HG03060 (cell line): Measurements from ENCODE around the gene NFYA.

Source experiments
- ATAC-seq: cut with Tn5 transposase; IDR thresholded peaks from one replicate; pipeline ENCODE4 v1.9.1; 2021; ENCODE audit warnings: low read depth, moderate number of reproducible peaks; ENCODE audit not compliant: unreplicated experiment

NFYA gene

DNA sequence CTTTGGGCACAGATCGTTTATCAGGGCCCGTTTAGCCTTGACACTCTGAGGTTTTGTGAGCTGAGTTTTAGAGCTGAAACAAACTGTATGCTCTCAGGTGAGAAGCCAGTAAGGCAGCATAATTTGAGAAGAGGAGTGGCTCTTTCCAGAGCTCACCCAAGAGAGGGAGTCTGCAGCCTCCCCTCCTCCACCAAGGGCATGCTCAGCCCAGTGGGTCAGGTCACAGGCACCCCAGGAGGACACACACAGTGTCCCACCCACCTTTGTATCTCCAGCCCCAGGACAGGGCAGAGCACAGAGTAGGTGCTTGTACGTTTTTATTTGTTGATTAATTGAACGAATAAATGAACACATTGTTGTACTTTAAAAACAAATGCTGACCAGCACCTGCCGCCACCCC lies 27.1 kb upstream of the NFYA start:
- no peak for ATAC-seq

DNA sequence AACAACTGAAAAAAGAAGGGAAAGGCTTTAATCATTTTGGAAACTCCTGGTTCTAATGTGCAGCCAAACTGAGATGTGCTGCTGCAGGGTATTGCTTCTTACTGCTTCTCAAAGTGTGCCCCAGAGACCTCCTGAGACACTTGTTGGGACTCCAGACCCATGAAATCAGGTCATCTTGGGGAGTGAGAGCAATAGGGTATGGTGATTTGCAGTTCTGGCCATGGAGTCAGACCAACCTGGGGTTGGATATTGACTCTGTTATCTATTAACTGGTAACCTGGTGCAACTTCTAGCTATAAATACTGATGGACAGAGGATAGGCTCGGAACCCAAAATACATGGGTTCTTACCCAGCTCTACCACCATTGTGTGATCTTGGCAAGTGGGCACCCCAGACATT lies 26.7 kb upstream of the NFYA start:
- no peak for ATAC-seq

DNA sequence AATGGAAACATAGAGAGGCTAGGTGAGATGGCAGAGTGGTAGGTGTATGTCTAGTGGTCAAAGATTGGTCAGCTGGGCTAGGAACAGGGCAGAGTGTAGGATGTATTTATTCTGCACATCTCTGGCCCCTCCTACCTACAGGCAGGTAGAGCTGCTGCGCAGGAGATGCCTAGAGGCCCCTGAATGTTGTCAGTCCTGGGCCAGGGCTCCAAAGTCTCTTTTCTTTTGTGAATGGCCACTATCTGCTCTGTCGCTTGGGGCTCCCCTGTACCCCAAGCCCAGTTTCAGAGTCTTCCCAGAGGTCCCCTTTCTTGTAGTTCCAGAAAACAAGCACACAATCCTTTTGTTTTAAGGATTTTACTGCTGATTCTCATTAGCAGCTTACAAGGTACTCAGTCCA lies 25.5 kb upstream of the NFYA start:
- ATAC-seq: no peak

DNA sequence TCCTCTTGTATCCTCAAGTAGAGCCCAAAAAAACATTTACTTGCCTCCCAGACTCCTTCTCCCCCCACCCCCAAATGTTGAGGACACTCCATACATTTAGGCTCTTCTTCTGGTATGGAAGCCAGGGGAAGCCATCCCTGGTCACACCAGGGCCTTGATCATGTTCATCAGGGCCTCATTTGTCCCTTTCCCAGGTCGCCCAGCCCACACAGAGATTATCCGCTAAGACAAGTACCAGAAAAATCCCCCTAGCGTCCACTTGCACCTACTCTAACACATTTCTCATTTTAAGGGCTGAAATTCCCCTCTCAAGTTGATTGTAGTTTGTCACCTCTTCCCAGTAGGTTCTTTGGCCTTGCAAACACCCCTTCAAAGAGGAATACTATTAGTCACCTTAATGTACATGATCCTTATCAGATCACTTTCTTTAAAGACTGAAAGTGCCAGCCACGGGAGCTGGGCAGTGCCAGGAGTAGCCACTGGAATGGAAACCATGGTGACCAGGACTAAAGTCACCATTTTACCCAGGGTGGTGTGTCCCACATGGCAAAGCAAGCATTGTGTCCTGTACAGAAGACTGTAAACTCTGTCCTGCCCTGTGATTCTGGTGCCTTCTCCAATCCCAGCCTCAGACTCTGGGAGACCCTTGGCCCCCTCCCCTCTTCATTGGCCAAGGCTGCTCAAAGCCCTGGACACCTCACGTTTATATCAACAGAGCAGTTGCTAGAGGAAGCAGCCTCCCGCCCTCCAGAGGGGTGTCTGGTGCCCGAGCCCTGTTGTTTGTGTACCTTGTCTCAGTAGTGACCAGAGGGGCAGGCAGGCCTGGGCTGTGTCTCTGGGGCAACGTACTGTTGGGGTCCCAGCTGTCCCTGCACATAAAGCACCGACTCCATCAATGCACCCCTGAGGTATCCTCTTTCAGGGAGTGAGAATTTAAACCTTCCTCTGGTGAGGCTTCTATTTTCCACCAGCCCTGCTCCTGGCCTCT lies 24.7 kb upstream of the NFYA start:
- ATAC-seq: no peak

DNA sequence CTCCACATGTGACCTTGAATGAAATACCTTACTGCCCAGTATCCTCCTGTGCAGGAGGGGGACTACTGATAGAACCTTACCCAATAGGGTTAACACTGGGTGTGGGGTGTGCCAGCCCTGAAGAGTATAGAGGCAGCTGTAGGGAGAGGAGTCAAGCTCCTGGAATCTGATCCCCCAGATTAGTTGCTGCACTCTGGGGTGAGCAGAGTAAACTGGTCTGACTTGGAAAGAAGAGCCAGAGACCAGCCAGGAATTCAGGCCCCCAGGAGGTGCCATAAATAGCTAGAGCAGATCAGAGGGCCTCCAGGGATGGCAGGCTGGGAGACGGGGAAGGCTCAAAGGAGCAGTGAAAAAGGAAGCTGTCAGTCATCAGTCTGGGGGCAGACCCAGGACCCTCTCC lies 23.3 kb upstream of the NFYA start:
- no peak for ATAC-seq

DNA sequence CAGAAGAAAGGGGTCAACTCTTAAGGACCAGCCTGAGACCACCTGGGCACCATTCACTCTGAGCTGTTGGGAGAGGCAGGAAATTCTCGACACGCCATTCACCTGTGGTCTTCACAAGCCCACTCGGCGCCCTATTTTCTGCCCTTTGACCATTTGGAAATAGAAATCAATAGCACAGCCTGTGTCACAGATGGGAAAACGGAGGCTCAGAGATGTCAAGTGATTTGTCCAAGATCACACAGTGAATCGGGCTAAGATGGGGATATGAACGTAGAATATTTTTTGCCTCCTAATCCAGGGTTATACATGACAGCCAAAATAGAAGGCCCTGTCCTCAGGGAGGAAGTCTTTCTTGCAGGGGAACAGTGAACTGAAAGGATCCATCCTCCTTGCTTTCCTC lies 22.8 kb upstream of the NFYA start:
- ATAC-seq: no peak

DNA sequence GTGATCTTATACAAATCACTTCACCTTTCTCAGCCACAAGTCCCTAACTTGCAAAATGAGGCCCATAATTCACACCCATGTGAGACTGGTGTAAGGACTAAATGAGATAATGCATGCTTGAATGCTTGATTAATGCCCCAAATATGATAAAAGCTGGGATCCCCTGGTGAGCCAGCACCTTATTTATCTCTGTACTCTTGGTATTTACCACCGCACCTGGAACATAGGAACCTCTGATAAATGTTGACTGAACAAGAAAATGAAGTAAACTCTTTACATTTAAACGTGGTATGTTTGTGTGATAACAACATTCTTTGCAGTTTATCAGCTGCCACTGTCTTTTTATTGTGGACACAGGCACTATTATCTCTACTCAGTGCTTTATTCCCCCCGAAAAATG lies 22.2 kb upstream of the NFYA start:
- ATAC-seq: no peak

DNA sequence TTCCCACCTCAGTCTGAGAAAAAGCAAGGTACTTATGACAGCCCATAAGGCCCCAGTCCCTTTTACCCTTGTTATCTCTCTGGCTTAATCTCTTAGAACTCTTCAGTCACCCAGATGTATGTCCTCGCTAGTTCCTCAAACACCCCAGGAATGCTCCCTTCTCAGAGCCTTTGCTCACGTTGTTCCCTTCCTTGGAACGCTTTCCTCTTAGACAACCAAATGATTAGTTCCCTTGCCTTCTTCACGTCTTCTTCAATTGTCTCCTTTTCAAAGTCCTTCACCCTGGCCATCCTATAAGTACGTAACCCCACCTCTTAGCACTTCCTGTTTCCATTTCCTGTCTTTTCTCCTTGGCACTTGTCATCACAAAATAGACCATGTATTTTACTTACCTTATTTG lies 20.9 kb upstream of the NFYA start:
- ATAC-seq: no peak

DNA sequence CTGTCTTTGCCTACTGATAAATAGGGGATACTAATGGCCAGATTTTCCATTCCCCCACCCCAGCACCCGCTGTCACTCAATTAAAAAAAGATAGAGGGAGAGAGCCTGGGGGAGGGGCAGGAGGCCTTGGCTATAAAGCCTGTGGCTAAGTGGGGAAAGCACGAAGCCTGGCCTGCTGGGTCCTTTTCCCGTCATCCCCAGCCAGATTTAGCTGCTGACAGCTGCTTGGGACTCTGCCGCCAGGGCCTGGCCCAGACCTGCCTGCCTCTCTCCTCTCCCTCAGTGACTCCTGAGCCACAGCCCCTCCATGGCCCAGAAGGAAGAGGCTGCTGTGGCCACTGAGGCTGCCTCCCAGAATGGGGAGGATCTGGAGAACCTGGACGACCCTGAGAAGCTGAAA lies 19.7 kb upstream of the NFYA start, which contains the start of gene APOBEC2:
TSS of gene APOBEC2 (plus strand) at position 162 of the 400 bp plus-strand sequence. CDS start at position 308, 146 bp downstream.
- no peak for ATAC-seq

DNA sequence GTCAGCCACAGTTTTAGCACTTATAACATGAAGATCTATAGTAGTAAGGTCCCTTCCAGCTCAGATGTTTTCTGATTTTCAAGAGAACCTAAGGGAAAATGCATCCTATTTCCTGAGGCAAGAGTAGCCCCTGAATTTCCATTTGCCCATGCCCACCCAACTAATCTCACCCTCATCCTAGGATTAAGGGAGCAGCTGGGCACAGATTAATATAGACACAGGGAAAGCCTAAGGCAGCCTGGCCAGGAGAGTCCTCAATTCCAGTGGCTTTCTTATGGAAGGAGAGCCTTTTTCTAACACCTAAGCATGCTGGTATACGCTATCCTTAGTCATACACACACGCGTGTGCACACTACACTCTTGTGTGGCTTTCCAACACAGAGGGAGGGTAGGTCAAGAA lies 18.3 kb upstream of the NFYA start:
- no peak for ATAC-seq

DNA sequence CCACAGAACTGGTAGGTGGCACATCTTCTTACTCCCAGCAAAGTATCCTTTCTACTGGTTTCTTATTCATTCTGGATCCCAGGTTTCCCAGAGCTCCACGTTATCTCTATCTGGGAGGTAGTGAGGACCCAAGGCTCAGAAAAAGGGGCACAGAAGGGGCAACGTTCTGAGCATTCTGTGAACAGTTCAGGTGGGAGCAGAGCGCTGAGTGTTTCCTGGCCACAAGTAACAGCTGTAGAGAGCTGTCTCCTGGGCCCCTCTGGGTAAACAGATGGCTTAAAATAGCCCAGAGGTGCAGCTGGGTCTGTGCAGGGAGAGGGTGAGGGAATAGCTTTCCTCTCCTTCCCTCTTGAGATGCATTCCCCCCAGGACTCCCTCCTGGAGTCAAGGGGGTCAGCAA lies 17.6 kb upstream of the NFYA start:
- no peak for ATAC-seq

DNA sequence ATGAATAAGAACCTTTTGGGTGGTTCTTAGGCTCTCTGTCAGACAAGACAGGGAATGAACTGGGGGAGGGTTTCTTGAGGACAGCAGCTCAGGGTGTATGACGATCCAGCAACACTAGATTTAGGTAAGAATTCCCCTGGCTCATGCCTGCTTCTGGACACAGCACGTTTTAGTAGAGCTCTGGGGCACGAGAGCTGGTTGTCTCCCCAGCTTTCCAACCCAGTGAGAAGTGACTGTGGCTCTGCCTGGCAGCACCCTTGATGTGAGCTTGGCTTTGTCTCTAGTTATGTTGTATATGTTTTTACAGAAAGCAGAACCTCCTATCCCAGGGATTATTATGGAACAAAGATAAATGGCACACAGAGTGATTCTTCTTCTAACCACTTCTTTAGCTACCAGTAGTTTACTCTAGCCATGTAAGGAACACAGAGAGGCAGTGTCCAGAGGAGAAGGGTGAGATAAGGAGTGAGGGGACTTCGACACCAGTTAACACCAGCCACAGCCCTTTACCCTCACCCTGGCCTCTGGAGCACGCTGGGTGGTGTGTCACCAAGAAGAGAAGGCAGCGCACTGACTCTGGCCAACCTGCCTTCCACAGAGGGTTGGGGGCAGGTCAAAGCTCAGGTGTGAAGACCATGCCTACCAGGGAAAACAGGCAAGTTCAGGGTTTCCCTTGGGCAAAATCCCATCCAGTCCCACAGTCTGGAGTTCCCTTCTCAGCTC lies 15.8 kb upstream of the NFYA start:
- no peak for ATAC-seq

DNA sequence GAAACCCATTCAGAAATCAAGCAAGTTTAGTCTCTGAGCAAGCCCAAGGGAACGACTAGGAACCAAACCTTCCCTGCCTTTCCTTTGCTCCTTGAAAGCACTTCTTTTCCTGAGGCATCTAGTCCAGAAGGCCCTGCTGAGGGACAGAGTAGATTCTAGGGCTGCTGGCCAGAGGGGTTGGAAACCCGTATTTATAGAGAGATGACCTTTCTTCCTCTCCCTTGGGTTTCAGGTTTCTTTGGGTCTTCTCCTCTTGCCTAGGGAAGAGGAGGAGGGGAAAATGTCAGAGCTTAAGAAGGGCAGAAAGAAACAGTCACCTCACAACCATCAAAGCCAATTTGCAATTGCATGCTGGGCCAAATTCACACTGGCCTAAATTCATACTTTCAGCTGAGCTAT lies 14.0 kb upstream of the NFYA start:
- no peak for ATAC-seq

DNA sequence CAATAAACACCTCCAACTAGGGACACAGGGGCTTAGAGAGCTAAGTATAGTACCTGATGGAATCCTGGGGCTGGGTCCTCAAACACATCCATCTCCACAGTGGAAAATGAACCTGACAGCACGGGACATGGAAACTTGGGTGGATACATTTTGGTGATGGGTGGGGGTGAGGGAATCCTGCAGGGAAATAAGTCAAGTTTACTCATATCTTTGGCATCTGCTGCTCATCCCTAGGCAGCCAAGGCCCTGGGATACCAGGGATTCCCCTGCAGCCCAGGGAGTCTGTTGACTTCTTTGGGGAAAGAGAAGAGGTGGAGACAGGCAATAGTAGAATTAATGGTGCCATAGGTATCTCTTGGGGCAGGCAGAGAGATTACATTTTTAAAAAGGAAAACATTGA lies 13.2 kb upstream of the NFYA start:
- ATAC-seq: no peak

DNA sequence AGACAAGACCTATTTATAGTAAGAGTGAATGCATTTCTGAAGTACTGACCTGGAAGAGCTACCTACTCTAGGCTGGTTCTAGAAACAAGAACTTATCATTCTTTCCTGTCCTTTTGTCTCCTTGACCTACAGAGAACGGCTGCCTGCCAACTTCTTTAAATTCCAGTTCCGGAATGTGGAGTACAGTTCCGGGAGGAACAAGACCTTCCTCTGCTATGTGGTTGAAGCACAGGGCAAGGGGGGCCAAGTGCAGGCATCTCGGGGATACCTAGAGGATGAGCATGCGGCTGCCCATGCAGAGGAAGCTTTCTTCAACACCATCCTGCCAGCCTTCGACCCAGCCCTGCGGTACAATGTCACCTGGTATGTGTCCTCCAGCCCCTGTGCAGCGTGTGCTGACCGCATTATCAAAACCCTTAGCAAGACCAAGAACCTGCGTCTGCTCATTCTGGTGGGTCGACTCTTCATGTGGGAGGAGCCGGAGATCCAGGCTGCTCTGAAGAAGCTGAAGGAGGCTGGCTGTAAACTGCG lies 11.5 kb upstream of the NFYA start:
- ATAC-seq: no peak

DNA sequence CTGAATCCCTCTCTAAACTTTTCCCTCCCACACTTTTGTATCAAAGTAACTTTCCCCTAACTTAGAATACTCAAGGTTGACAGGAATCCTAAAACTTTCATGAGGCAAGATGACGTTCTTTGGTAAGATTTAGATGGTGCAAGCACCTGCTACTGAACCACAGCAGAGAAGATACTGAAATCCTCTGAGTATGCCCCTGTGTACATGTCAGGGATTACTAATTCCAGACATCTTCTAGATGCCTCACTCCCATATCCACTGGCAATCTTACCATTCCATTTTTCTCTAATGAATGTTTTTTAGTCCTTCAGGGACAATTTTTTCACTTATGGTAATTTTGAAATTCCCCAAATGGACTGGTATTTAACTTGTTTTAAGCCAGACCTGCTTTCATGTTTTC lies 10.7 kb upstream of the NFYA start:
- no peak for ATAC-seq

DNA sequence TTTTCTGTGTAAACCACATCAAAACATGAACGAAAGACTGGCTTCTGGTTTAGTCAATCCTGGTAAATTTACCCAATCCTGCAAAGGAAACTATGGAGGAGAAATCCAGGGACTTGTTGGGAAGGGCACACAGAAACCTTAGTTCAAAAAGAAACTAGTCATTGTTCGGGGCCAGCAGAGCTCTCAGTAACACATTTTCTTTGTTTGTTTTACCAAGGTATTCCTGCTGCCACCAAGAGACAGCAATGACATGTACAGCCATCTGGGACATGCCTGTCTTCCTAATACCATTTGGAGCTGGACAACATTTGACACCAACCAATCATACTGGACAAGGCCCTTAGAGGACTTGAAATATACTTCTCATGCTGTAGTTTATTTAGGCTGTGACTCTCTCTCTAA lies 8.9 kb upstream of the NFYA start:
- no peak for ATAC-seq

DNA sequence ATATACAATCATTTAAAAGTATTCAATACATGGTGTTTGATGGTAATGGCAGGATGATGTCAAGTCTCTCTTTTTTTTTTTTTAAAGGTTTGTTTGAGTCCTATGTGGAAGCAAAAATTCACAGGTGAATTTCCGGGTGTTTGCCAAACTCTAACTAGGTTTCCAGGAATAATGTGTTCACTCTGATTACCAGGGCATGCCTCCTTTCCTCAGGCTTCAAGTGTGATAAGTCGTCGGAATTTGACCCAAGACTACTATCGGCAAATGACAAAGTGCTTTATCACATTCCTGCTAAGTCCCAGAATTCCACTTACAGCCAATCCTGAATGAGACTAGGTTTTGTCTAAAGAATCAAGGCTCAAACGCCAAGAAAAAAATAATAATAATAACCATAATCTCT lies 7.9 kb upstream of the NFYA start:
- ATAC-seq: no peak

DNA sequence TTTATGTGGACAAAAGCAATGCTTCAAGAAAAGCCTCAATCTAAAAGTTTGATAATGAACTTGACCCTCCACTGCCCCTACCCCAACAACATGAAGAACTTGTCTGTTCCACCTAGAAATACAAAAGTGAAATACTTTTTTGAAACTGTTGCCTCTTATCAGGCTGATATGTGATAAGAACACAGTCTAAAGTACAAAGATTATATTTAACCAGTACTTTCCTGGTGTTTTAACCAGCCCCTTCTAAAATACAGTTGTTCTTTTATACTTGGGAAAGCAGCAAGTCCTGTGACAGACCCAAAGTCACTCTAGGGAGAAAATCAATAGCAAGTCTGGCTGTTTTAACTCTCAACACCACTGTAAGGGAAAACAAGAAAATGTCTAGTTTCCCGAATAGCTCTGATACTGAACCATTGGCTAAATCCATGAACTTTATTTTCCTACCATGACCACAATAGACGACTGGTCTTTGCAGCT lies 7.2 kb upstream of the NFYA start:
- no peak for ATAC-seq

DNA sequence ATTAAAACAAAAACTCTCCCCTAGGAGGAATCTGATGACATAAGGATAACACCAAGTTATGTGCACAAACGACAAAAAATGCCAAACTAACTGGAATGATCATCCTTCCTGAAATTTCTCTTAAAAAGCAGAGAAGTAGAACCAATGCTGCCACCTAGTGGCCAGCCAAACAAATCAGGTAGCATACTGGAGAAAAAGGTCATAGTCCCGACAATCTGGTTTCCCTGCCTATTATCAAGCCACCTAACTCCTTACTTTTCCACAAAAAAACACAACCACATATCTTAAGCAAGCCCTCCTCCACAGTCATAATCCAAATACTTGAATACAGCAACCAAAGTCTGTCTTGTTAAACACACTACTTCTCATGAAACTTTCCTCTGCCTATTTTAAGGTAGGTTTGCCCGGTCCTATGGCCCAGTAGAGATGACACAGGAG lies 5.9 kb upstream of the NFYA start:
- ATAC-seq: no peak

DNA sequence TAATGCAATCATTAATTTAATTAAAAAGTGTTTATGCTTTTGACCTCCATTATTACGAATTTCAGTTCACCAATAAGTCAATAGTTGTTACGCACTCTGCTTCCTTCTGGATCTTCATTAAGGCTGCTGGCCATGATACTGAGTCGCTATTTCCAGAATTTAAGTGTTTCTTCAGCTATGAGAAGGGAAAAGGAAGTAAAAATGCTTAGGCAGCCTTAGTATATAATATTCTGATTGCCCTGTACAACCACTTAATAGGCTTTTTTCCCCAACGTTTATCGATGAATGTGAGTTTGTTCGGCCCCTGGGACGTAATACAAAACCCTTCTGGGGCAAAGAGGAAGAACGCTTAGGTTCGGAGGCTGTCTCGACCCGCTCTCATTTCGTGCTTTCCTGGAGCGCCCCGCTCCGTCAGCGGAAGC lies 1.3 kb upstream of the NFYA start:
- ATAC-seq: no peak
